Neural crest cell (in vitro differentiated cells): ENCODE data around the gene NOTO. TPM values are rescaled to one million over a fixed set of nuclear protein-coding genes. Genes with fewer than 3 reads are reported as not detected.

Source experiments
- DNase-seq: peaks from one replicate; pipeline ENCODE4 v3.0.0; 2021; ENCODE audit warnings: low read depth, mixed read lengths, low spot score
- H3K27ac Mint-ChIP-seq: one replicate; pipeline ENCODE4 v1.8.0; 2021; ENCODE audit warnings: mild to moderate bottlenecking, mixed read lengths; ENCODE audit not compliant: unreplicated experiment
- H3K27me3 Mint-ChIP-seq: 2 replicates; pipeline ENCODE4 v1.8.0; 2021; ENCODE audit warnings: low read depth, mild to moderate bottlenecking, mixed read lengths
- H3K36me3 Mint-ChIP-seq: 2 replicates; pipeline ENCODE4 v1.8.0; 2021; ENCODE audit warnings: low read depth, mild to moderate bottlenecking, mixed read lengths
- H3K4me1 Mint-ChIP-seq: 2 replicates; pipeline ENCODE4 v1.8.0; 2021; ENCODE audit warnings: mixed read lengths
- H3K4me3 Mint-ChIP-seq: one replicate; pipeline ENCODE4 v1.8.0; 2021; ENCODE audit warnings: mild to moderate bottlenecking, mixed read lengths
- H3K9me3 Mint-ChIP-seq: 2 replicates; pipeline ENCODE4 v1.8.0; 2021; ENCODE audit warnings: mixed read lengths
- total RNA-seq: library from RNA; stranded (reverse); gene quantifications from 2 replicates; pipeline ENCODE4 v1.2.1, GENCODE V29; 2021
- TF ChIP-seq, protein P1 (sequence below): fragments of 200-600 bp; sonication (generic); conservative IDR thresholded peaks from 2 replicates; pipeline ENCODE4 v1.5.0; 2021; ENCODE audit warnings: antibody characterized with exemption, mild to moderate bottlenecking

NOTO gene
- total RNA-seq, 1 donor from 2014 or later = not detected

GRCh38 chr2:73233932-73234832, 31.8 kb downstream of the NOTO start, which contains the start of gene CCT7:
Gene CCT7, plus strand, starts transcription at chr2:73234308. Its CDS starts 71 bp downstream, at chr2:73234379.
- TF ChIP-seq, protein P1, sequence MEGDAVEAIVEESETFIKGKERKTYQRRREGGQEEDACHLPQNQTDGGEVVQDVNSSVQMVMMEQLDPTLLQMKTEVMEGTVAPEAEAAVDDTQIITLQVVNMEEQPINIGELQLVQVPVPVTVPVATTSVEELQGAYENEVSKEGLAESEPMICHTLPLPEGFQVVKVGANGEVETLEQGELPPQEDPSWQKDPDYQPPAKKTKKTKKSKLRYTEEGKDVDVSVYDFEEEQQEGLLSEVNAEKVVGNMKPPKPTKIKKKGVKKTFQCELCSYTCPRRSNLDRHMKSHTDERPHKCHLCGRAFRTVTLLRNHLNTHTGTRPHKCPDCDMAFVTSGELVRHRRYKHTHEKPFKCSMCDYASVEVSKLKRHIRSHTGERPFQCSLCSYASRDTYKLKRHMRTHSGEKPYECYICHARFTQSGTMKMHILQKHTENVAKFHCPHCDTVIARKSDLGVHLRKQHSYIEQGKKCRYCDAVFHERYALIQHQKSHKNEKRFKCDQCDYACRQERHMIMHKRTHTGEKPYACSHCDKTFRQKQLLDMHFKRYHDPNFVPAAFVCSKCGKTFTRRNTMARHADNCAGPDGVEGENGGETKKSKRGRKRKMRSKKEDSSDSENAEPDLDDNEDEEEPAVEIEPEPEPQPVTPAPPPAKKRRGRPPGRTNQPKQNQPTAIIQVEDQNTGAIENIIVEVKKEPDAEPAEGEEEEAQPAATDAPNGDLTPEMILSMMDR = no peak
- Mint-ChIP-seq H3K27ac (peak within 1 kb of the TSS; percentile 98), H3K9me3 (no peaks in the 10 kb centered on the region), H3K27me3 (no peaks in the 10 kb centered on the region), H3K4me1 (peaks cover 39% of the 10 kb centered on the region), H3K36me3 (no peaks in the 10 kb centered on the region), H3K4me3 (peak within 1 kb of the TSS; percentile 99)
- DNase-seq = peak; percentile 75

- peaks cover 39% of the 10 kb centered on the region for H3K4me1 Mint-ChIP-seq
Observed at GRCh38 chr2:73235315-73236028, 33.1 kb downstream of the NOTO start.

GRCh38 chr2:73237168-73237567, 34.8 kb downstream of the NOTO start:
- H3K9me3 Mint-ChIP-seq = no peaks in the 10 kb centered on the region
- no peak overlapping the region for H3K27ac Mint-ChIP-seq
- no peak for DNase-seq

More at GRCh38 chr2:73235315-73236028, 33.1 kb downstream of the NOTO start:
- H3K36me3 Mint-ChIP-seq = no peaks in the 10 kb centered on the region
- TF ChIP-seq, protein P1 = no peak
- peak overlapping the region; percentile 96 for H3K27ac Mint-ChIP-seq
- H3K9me3 Mint-ChIP-seq = no peaks in the 10 kb centered on the region
- no peaks in the 10 kb centered on the region for H3K27me3 Mint-ChIP-seq
- peak overlapping the region; percentile 99 for H3K4me3 Mint-ChIP-seq
- DNase-seq = no peak

GRCh38 chr2:73238149-73238548, 35.8 kb downstream of the NOTO start:
- H3K9me3 Mint-ChIP-seq = no peaks in the 10 kb centered on the region
- H3K27ac Mint-ChIP-seq = peak overlapping the region; percentile 57
- TF ChIP-seq, protein P1 = no peak
- peaks cover 32% of the 10 kb centered on the region for H3K4me1 Mint-ChIP-seq
- no peaks in the 10 kb centered on the region for H3K27me3 Mint-ChIP-seq
- H3K36me3 Mint-ChIP-seq = peaks cover 2% of the 10 kb centered on the region
- no peak for DNase-seq
- peak overlapping the region; percentile 81 for H3K4me3 Mint-ChIP-seq

More at GRCh38 chr2:73237168-73237567, 34.8 kb downstream of the NOTO start:
- no peaks in the 10 kb centered on the region for H3K27me3 Mint-ChIP-seq
- TF ChIP-seq, protein P1 = no peak
- peaks cover 39% of the 10 kb centered on the region for H3K4me1 Mint-ChIP-seq
- no peaks in the 10 kb centered on the region for H3K36me3 Mint-ChIP-seq
- H3K4me3 Mint-ChIP-seq = peak overlapping the region; percentile 50

DNA sequence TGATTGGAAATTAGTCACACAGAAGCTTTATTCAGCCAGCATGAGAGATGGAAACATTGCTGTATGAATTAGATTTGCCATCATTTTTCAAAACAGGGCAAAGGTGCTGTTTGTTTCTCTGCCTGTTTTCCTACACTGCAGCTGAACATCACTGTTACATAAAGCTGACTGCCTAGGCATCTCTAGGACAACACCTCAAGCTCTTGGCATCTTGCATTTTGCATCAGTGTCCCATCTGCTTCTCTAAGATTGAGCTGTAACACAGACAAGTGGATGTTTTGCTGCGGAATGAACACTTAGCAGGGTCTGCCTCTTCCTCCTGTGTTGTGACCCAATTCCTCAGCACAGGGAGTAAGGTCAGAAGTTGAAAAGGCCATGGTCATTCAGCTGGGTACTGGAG, 36.6 kb downstream of the NOTO start:
- Mint-ChIP-seq H3K27me3 (no peaks in the 10 kb centered on the region), H3K4me1 (peaks cover 29% of the 10 kb centered on the region), H3K36me3 (peaks cover 2% of the 10 kb centered on the region), H3K9me3 (no peaks in the 10 kb centered on the region), H3K4me3 (no peak overlapping the region), H3K27ac (no peak overlapping the region)
- no peak for DNase-seq
- TF ChIP-seq, protein P1 = no peak
